Activated CD8-positive, alpha-beta T cell treated with anti-CD3 and anti-CD28 coated beads for 36 hours (primary cell): ENCODE data around the gene P2RY2. TPM values are rescaled to one million over a fixed set of nuclear protein-coding genes. Genes with fewer than 3 reads are reported as not detected.

Source experiments
- ATAC-seq: fragments of 200-7000 bp; cut with Tn5 transposase; one replicate; pipeline ENCODE4 v1.10.0; 2021; ENCODE audit warnings: mild to moderate bottlenecking, moderate library complexity
- CTCF ChIA-PET: fragments of 350-600 bp; sonication (Branson Sonifier 250); formaldehyde crosslinking; loops from one replicate; lab custom pipeline; 2021; ENCODE audit warnings: antibody characterized with exemption; lab: Charles Lee
- POLR2A ChIA-PET: fragments of 350-600 bp; sonication (Branson Sonifier 250); formaldehyde crosslinking; loops from one replicate; lab custom pipeline; 2021; ENCODE audit warnings: antibody characterized with exemption; lab: Charles Lee
- DNase-seq: peaks from one replicate; pipeline ENCODE4 v3.0.0-alpha.2; 2020
- H3K27ac Mint-ChIP-seq: one replicate; pipeline ENCODE4 v1.8.0; 2021; ENCODE audit warnings: mild to moderate bottlenecking, mixed read lengths
- H3K27me3 Mint-ChIP-seq: one replicate; pipeline ENCODE4 v1.8.0; 2021; ENCODE audit warnings: mixed read lengths
- H3K36me3 Mint-ChIP-seq: one replicate; pipeline ENCODE4 v1.8.0; 2021; ENCODE audit warnings: low read depth, mixed read lengths
- H3K4me1 Mint-ChIP-seq: one replicate; pipeline ENCODE4 v1.8.0; 2021; ENCODE audit warnings: low read depth, mixed read lengths
- H3K4me3 Mint-ChIP-seq: one replicate; pipeline ENCODE4 v1.8.0; 2021; ENCODE audit warnings: mild to moderate bottlenecking, moderate library complexity, mixed read lengths
- H3K9me3 Mint-ChIP-seq: one replicate; pipeline ENCODE4 v1.8.0; 2021; ENCODE audit warnings: mixed read lengths
- CTCF ChIP-seq: fragments of 200-600 bp; IDR thresholded peaks from one replicate; pipeline ENCODE4 v1.8.0; 2022; ENCODE audit warnings: antibody characterized with exemption, mild to moderate bottlenecking
- intact Hi-C: fragments of 100-400 bp; cut with micrococcal nuclease; formaldehyde crosslinking; loops from one replicate; pipeline ENCODE4 v1.10.0; 2022
- total RNA-seq, 2 experiments: library from RNA; stranded (reverse); gene quantifications; one replicate each; pipeline ENCODE4 v1.2.3, GENCODE V29; 2021

The P2RY2 gene
- total RNA-seq, 2 experiments from 2014 or later, result not detected

DNA sequence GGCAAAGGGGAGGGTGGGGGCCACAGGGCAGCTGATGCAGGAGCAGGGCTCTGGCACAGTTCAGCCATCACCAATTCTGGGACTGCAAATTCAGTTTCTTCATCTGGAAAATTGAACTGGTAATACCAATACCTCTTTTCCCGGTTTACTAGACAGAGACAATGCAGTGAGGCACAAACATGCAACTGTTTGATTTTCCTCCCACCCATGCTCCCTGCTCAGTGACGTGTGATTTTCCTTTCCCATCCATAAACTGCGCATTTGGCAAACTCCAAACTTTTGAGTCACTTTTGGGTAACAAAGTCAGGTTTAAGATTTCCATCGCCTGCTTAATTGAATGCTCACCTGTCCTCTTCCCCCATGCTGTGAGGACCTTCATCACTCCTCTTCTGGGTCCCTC lies 23.2 kb downstream of the P2RY2 start:
- ChIA-PET POLR2A (no interaction called here), CTCF (no interaction called here)
- Mint-ChIP-seq H3K27ac (no peak overlapping the region), H3K9me3 (no peaks in the 10 kb centered on the region), H3K4me1 (no peaks in the 10 kb centered on the region), H3K36me3 (no peaks in the 10 kb centered on the region), H3K27me3 (peaks cover 2% of the 10 kb centered on the region), H3K4me3 (no peak overlapping the region)
- no peak for ATAC-seq
- TF ChIP-seq CTCF, result no peak
- DNase-seq, result no peak
- intact Hi-C loops, result no loop called here

GRCh38 chr11:73242251-73243092 lies 24.4 kb downstream of the P2RY2 start:
- POLR2A ChIA-PET, result no interaction called here
- Mint-ChIP-seq H3K27ac (no peak overlapping the region), H3K36me3 (no peaks in the 10 kb centered on the region), H3K27me3 (peaks cover 2% of the 10 kb centered on the region), H3K9me3 (no peaks in the 10 kb centered on the region), H3K4me3 (no peak overlapping the region), H3K4me1 (no peaks in the 10 kb centered on the region)
- peak; percentile 39 for TF ChIP-seq CTCF
- intact Hi-C loops, result no loop called here
- ATAC-seq, result peak; percentile 80
- CTCF ChIA-PET, result interaction anchor here (1.1 kb wide), 1 partner anchor 60 kb away, joined by 4 read pairs; no protein-coding TSS in a partner anchor
- peak; percentile 46 for DNase-seq

- ChIA-PET POLR2A (no interaction called here), CTCF (interaction anchor here (1.1 to 1.5 kb wide), 2 partner anchors 19 to 60 kb away, joined by 4 to 5 read pairs; no protein-coding TSS in a partner anchor)
- Mint-ChIP-seq H3K9me3 (no peaks in the 10 kb centered on the region), H3K4me1 (no peaks in the 10 kb centered on the region), H3K36me3 (no peaks in the 10 kb centered on the region), H3K4me3 (no peak overlapping the region), H3K27ac (no peak overlapping the region), H3K27me3 (peaks cover 2% of the 10 kb centered on the region)
- ATAC-seq (no peak), DNase-seq (no peak)
- intact Hi-C loops, result no loop called here
- TF ChIP-seq CTCF, result no peak
These were observed 25.0 kb downstream of the P2RY2 start for GRCh38 chr11:73243093-73243485.

- Mint-ChIP-seq H3K27ac (no peak overlapping the region), H3K36me3 (no peaks in the 10 kb centered on the region), H3K4me3 (no peak overlapping the region), H3K27me3 (peaks cover 2% of the 10 kb centered on the region), H3K9me3 (no peaks in the 10 kb centered on the region), H3K4me1 (peaks cover 4% of the 10 kb centered on the region)
- ATAC-seq (no peak), DNase-seq (no peak)
- ChIA-PET POLR2A (no interaction called here), CTCF (interaction anchor here (0.7 to 2.1 kb wide), 5 partner anchors 8 to 107 kb away, joined by 3 to 7 read pairs (median 4); no protein-coding TSS in a partner anchor)
- TF ChIP-seq CTCF, result no peak
- intact Hi-C loops, result no loop called here
These were observed 26.6 kb downstream of the P2RY2 start for GRCh38 chr11:73244589-73245240.

DNA sequence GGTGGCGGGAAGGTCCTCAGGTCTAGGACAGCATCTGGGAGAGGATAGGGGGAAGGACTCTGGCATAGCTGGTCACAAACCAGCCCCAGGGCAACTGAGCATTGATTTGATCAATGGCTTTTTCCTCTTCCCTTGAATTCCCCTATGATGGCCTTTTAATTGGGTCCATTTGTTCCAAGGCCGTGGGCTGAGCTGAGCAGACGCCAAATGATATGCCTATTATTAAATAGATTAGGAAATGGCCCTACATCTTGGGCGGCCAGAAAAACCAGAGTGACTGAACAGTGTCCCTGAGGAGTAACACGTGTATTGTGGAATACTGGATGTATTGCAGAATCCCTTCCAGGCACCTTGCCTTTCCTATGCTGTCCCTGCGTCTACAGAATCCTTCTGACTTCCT lies 27.4 kb downstream of the P2RY2 start:
- no peaks in the 10 kb centered on the region for H3K36me3 Mint-ChIP-seq
- intact Hi-C loops, result no loop called here
- POLR2A ChIA-PET, result no interaction called here
- no peaks in the 10 kb centered on the region for H3K9me3 Mint-ChIP-seq
- peaks cover 5% of the 10 kb centered on the region for H3K4me1 Mint-ChIP-seq
- DNase-seq, result no peak
- H3K4me3 Mint-ChIP-seq, result no peak overlapping the region
- ATAC-seq, result no peak
- TF ChIP-seq CTCF, result no peak
- H3K27me3 Mint-ChIP-seq, result no peaks in the 10 kb centered on the region
- H3K27ac Mint-ChIP-seq, result no peak overlapping the region
- CTCF ChIA-PET, result interaction anchor here (1.1 to 2.1 kb wide), 3 partner anchors 8 to 60 kb away, joined by 4 to 7 read pairs (median 4); no protein-coding TSS in a partner anchor
